GM18873 (cell line): ENCODE data around the gene MLXIP.
"Not testable (repeated sequence)": the region's sequence is repeated elsewhere in the genome, so short reads cannot be mapped to it uniquely, and the experiment has no call there.

Experiments used
- ATAC-seq: cut with Tn5 transposase; IDR thresholded peaks from one replicate; pipeline ENCODE4 v1.9.1; 2021; ENCODE audit warnings: mild to moderate bottlenecking, moderate library complexity, moderate number of reproducible peaks; ENCODE audit not compliant: unreplicated experiment, low FRiP score

MLXIP gene

DNA sequence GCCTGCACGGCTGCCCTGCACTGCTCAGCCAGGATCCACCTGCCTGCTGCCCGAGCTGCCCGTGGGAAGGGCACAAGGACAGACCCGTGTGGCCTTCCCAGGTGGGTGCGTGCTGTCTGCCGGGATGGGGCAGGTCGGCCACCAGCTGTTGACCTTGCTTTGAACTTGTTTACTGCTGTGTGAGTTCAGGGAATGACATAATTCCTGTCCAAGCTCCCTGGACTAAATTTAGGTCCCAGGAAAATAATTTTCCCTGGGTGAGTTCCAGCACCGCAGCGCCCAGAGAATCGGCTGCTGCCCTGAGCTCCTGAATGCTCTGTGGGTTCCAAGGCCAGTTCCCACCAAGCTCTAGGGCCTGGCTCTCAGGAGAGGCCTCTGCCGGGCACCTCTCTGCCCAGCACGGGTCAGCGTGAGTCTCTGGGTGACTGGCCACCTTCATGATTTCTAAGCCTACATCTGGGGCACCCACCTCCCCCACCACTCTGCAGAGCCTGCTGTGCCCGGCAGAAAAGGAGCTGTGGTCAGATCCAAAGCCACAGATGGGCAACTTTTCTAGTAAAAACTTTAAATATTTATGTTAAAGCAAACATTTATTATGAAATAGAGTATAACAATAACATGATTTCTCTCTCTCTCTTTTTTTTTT, 27.2 kb upstream of the MLXIP start:
- no peak for ATAC-seq

DNA sequence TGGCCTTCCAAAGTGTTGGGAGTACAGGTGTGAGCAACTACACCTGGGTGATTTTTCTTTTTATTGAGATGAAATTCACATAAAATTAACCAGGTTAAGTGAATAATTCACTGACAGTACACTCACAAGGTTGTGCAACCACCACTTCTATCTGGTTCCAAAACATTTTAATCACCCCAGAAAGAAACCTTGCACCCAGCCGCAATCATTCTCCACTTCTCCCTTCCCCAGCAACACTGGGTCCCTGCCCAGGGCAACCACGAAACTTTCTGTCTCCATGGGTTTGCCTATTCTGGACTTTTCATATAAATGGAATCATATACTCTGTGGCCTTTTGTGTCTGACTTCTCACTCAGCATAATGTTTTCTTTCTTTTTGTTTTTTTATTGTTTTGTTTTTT, 26.3 kb upstream of the MLXIP start:
- ATAC-seq, result no peak

DNA sequence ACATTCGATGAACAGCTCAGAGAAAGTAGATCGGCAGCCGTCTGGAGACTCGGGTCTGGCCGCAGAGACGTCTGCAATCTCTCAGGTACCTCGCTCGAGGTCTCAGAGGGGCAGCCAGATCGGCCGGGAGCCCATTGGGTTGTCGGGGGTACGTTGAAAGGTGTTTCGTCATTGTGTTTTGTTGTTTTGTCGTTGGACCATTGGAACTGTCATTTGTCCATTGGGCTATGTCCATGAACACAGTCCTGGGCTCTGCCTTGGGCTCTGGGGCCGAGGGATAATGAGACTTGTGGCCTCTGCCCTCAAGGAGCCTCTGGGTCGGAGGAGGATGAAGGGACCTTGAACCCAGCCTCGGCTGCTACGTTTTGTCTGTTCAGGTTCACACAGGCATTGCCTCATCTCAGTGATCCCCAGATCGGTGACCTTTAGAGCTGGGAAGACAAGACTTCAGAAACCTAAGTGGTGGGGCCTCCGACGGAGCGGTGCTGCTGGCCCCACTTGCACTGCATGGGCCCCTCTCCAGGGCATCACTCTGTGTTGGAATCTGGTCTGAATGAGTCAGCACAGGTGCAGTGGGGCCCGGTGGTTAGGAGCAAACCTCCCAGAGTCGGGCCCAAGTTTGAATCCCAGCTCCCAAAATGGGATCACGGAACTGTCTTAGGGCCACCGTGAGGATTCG, 23.6 kb upstream of the MLXIP start:
- ATAC-seq, result no peak

DNA sequence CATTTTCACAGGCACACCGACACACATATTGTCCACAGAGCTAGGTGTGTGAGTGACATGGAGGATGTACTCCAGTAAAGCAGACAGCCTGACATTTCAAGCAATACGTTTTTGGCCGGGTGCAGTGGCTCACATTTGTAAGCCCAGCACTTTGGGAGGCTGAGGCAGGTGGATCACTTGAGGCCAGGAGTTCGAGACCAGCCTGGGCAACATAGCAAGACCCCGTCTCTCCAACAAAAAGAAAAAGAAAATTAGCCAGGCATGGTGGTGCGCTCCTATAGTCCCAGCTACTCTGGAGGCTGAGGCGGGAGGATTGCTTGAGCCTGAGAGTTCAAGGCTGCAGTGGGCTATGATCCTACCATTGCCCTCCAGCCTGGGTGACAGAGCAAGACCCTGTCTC, 22.1 kb upstream of the MLXIP start:
- not testable (repeated sequence) for ATAC-seq

DNA sequence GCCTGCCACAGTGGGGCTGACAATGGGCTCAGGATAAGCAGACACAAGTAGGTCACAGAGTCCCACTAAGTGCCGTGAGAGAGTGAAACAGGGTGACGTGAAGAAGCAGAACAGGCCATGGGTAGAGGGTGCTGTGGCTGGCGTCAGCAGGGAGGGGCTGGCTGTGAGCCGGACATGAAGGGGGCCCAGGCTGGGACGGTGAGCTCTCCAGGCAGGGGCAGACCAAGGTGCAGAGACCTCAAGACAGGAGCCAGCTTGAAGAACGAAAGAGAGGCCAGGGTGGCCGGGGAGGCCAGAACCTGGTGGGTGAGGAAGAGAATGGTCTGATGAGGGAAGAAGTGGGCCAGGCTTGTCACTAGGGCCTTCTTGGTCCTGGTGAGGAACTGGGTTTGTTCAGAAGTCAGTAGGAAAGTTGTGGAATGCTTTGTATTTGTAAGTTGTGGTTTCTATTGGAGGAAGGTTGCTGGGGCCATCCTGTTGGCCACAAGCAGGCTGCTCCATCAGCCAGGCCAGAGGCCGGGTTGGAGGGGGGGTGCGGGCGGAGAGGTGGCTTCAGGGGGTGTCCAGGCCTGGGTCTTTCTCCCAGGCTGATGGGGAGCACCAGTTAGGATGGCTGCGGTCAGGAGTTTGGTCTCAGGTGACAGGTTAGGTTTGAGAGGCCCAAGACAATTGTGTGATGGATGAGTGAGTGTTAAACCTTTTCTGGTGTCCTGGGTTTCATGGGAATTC, 21.4 kb upstream of the MLXIP start:
- ATAC-seq, result no peak

DNA sequence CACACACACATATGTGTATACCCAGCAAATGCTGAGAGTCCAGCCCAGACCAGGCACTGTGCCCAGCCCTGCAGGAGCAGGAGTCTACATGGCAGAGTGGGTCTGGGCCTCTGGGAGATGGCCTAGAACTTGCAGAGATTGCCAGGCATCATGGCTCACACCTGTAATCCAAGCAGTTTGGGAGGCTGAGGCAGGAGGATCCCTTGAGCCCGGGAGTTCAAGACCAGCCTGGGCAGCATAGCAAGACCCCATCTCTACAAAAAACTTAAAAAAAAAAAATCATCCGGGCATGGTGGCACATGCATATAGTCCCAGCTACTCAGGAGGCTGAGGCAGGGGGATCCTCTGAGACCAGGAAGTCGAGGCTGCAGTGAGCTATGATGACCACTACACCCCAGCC, 20.8 kb upstream of the MLXIP start:
- ATAC-seq, result no peak

DNA sequence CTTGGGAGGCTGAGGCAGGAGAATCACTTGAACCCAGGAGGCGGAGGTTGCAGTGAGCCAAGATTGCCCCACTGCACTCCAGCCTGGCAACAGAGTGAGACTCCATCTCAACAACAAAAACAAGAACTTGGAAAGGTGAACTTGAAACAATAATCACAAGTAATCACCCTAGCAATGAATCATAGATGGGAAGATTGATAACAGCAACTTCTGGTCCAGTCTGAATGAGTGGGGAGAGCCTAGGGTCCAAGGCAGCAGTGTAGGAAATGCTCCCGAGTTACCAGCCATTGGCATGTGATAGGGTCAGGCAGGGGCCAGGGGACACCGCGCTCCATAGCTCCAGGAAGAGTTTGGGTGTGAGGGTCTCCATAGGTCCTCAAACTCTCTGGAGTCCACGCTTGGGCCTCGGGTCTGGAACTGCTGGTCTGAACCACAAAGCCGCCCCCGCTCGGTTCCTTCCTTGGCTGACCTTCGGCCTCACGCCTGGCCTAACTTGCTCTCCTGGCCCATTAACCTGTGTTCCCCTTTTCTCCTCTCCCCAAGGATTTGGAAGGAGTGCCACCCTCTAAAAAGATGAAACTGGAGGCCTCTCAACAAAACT, 19.9 kb upstream of the MLXIP start:
- no peak for ATAC-seq

DNA sequence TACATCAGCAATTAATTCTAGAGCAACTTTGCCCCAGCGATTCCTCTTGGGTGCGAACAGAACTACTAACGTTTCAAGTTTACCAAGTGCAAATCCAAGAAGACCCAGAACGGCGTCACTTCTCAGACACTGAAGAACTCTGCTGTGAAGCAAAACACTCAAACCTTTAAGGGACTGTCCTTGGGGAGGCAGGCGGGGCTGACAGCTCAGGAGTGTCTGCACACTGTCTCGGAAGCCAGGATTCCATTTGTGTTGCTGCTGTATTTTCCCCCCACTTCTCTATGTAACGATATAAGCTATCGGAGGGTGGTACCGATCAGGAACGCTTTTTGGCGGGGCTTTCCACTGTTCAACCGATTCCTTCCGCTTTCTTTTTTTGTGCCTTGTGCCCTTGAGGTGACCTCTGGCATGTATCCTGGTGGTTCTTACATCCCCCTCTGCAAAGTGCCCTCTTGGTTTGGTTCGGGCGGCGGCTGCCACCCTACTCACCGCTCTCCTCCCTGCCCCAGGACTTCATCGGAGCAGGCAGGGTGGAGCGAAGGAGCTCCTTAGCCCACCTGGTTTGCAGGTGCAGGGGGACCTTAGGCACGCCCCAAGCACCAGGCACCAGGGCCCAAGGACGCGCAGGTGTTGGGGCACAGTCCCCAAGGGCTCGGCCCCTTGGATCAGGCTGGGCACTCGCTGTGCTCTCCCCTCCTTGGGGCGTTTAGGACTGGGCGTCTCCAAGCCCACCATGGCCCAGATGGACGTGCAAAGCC, 19.2 kb upstream of the MLXIP start:
- ATAC-seq, result no peak

DNA sequence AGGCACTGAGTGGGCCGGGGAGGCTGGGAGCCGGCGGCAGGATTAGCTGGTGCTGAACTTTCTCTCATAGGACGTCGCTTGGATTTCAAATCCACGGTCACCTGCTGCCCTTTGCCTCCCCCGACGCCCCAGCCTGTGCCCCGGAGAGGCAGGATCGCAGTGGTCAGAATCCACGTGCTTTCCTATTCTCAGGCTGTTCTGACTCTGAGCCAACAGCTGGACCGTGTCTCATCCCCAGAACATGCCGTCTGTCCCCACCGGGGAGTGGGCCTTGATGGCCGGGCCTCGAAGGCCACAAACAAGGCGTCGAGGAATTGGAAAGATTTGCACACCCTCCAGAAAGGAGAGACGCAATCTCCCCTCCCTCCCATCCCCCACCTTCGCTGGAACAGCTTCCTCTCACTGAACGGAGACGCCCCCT, 18.5 kb upstream of the MLXIP start:
- no peak for ATAC-seq

DNA sequence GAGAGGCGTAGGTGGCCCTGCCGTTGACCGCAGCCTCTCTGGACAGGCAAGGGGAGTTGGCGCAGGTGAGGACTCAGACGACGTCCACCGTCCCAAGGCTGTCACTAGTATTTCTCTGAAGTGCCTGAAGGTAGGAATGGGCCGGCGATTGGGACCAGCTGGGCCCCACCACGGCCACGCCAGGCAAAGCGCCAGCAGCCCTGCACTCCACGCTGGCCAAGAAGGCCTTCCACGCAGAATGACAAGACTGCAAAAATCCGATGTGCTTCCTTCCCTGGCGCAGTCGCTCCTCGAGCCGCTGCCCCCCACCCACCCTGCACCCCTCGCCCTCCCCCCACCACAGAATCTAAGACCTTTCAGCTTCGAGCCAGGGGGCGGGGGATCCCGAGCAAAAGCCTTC, 17.3 kb upstream of the MLXIP start:
- ATAC-seq, result no peak

DNA sequence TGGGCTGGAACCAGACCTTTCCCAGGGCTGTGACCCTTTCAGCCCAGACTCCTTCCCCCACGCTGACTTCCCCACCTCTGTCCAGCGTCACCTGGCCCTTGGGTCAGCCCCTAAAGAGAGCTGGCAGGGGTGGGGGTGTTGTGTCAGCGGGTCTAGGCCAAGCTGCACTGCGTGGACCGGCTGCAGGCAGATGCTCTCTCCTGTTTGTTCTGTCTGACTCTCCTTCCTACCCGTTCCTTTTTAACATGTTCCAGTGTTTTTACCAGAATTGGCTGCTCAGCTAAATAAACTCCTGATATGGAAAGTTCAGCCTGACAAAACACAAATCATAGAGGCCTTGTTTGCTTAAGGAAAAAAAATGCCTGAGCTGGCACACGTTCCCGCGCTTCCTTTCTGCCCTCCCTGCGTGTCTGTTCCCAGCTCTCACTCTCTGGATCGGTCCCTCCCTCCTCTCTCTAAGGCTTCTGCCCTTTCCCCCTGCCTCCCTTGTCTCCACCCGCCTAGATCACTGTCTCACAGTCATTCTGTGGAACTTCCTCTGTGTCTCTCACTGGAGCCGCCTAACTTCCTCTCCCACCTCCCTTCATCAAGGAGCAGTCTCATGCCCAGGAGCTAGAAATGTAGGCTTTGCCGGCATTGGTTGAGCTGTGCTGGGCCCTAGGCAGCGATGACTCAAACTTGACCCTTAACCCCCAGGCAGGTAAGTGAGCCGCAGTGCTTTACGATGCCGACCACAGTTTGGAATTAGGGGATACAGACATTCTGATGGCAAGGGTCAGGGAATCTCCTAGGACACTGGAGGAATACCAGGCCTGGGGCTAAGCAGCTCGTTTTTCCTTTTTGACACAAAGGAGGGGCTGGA, 15.5 kb upstream of the MLXIP start:
- ATAC-seq, result no peak

DNA sequence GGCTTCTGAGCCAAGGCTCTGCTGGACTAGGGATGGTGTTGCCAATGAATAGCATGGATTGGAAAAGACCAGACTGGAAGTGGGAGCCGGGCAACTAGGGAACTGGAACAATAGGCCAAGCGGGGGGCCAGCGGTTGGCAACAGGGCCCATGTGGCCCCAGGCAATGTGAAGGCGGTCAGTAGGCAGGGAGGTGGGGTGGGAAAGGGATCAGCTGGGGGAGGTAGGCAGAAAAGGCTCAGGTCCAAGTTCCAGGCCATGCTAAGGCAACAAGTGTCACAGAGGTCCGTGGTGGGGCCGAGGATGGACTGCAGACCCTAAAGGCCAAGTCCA, 14.9 kb upstream of the MLXIP start:
- ATAC-seq, result no peak

DNA sequence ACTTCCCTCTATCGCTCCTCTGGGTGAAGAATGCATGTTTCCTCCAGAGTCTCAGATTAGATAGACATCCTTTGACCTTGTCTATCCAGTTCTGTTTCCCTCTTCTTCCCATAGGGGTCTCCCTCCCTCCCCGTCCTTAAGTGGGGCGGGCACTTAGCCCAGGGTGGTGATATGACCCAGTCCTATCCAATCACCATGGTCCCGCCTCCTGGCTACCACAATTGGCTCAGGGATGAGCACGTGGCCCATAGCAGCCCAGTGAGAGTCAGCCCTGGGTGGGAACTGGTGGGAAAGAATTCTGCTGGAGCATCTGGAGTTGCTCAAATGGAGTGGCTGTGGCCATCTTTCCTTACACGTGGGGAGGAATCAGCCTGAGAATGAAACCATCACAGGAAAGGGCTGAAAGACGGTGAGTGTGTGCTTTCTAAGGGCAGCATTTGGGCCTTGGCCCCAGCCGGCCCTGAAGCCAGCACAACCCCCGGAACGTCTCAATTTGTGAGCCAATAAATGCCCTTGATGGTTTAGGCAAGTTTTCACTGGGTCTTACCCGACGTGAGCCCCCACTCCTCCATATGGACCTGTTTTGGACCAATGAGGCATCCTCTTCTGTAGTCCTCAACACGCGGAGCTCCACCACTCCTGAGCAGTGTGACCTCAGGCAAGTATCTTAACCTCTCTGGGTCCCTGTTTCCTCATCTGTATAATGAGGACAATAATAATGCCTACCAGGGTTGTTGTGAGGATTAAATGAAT, 14.4 kb upstream of the MLXIP start:
- ATAC-seq, result no peak

DNA sequence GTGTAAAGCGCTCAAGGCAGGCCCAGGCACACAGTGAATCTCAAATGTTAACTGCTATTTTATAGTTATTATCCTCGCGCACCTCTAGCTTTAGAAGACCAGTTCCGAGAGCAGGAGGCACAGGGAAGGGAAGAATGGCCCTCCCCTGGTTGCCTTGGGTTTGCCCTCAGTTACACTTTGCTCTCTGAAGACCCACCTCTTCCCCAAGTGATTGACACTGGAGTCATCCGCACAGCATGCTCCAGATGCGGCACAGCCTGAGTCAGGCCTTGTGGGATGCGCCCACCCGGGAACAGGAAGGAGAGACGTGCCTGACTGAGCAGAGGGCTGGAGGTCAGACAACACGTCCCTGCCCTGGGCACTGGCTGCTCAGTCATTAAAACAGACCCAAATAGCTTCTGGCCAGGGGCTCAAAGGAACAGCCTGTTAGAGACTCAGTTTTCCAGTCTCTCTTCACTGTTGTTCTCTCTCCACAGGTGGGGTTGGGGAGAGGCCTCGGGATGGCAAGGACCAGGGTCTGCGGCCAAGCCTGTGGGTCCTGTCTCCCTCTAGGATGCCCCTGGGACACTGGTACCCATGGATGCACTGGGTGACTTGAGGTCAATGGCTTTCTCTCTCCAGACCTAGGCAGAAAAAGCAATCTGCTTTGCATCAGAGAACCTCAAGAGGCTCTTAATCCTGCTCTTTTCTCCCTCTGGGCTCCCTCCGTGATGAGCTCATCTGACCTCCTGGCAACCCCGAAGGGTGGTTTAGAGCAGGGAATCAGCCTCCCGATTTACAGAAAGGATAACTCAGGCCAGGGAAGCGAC, 13.6 kb upstream of the MLXIP start:
- ATAC-seq, result no peak

DNA sequence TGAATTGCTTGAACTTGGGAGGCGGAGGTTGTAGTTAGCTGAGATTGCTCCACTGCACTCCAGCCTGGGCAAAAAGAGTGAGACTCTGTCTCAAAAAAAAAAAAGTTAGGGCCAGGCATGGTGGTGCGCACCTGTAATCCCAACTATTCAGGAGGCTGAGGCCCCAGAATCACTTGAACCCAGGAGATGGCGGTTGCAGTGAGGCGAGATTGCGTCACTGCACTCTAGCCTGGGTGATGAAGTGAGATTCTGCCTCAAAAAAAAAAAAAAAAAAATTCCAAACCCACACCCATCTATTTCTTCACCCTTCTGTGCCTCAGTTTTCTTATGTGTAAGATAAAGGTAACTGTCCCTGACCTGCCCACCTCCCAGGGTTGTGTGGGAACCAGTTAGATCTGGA, 11.0 kb upstream of the MLXIP start:
- ATAC-seq, result peak; percentile 9

DNA sequence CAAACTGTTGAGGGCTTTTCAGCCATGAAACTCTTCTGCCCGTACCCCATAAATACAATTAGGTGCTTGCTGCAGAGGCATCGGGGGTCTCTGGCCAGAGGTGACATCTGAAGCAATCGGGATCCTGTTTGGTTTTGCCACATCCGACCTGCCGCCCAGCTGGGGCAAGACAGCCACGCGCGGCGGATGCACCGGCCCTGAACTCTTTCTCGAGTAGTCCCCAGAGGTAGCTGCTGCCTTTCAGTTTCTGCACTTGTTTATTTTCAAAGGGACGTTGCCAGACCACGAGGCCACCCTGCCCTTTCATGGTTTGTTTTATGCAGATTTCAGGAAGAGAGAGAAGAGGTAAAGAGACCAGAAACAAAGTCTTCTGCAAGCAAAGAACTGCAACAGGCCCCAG, 10.6 kb upstream of the MLXIP start:
- peak; percentile 85 for ATAC-seq

DNA sequence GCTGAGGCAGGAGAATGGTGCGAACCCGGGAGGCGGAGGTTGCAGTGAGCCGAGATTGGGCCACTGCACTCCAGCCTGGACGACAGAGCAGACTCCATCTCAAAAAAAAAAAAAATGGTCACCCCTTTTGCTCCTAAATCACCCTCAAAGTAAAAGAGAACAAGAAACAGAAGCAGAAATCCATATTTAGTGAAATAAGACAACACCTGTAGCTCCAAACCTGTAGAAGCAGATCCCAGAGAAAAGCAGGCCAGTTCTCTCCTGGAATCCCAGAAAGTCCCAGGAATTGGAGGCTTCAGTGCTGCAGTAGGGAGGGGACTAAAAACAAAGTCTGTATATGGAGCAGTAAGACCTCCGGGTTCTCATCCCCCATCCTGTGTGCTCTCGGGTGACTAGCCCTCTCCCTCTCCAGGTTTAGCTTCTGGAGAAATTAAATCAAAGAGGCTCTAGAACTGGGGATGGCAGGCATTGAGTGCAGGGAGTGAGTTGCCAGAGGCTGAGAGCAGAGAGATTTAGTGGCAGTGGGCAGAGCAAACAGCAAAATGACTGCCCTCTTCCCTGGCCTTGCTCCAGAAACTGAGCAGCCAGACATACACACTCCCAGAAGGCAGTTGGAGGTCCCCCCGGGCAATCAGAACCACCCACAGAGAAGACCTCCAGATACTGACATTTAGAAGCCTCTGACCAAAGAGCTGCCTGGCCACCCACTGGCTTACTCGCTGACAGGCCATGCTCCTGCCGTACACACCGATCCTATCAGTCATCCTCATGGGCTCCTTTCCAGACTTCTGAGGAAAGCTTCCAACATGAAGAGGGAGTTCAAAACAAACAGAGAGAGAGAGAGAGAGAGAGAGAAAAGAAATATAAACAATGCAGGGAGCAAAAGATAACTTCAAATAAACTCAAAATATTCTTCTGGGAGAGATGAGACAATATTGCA, 6.3 kb upstream of the MLXIP start:
- no peak for ATAC-seq
